ENCODE measurements around the gene BCDIN3D.
A peak's percentile ranks its signal among the peaks of the same experiment; 100 is the strongest.

Gene BCDIN3D

GRCh38 chr12:49868952-49869815, 26.3 kb upstream of the BCDIN3D start:
- TF ChIP-seq CTCF (IDR thresholded peaks at IDR 0.05; ENCODE audit: low read depth, low read length, missing control alignments): no peak
- peak; percentile 58 for DNase-seq (ENCODE audit: low read depth)
- in situ Hi-C loops (cut with HindIII; ENCODE audit: low sequenced_read_pairs): no loop called here
- no peak overlapping the region for H3K4me3 ChIP-seq (ENCODE audit: low read depth, low read length)

- no peak for TF ChIP-seq CTCF (IDR thresholded peaks at IDR 0.05; ENCODE audit: low read depth, low read length, missing control alignments)
- in situ Hi-C loops (cut with HindIII; ENCODE audit: low sequenced_read_pairs): no loop called here
- no peak overlapping the region for H3K4me3 ChIP-seq (ENCODE audit: low read depth, low read length)
- DNase-seq (ENCODE audit: low read depth): no peak
Observed at GRCh38 chr12:49868449-49868848, 25.5 kb upstream of the BCDIN3D start.

GRCh38 chr12:49867570-49868341, 24.9 kb upstream of the BCDIN3D start:
- no peak for DNase-seq (ENCODE audit: low read depth)
- no peak overlapping the region for H3K4me3 ChIP-seq (ENCODE audit: low read depth, low read length)
- no peak for TF ChIP-seq CTCF (IDR thresholded peaks at IDR 0.05; ENCODE audit: low read depth, low read length, missing control alignments)
- in situ Hi-C loops (cut with HindIII; ENCODE audit: low sequenced_read_pairs): no loop called here

- in situ Hi-C loops (cut with HindIII; ENCODE audit: low sequenced_read_pairs): no loop called here
- peak; percentile 26 for DNase-seq (ENCODE audit: low read depth)
- no peak overlapping the region for H3K4me3 ChIP-seq (ENCODE audit: low read depth, low read length)
- TF ChIP-seq CTCF (IDR thresholded peaks at IDR 0.05; ENCODE audit: low read depth, low read length, missing control alignments): peak; percentile 98
Observed at GRCh38 chr12:49866859-49867569, 24.1 kb upstream of the BCDIN3D start.

- TF ChIP-seq CTCF (IDR thresholded peaks at IDR 0.05; ENCODE audit: low read depth, low read length, missing control alignments): no peak
- in situ Hi-C loops (cut with HindIII; ENCODE audit: low sequenced_read_pairs): no loop called here
- DNase-seq (ENCODE audit: low read depth): no peak
- no peak overlapping the region for H3K4me3 ChIP-seq (ENCODE audit: low read depth, low read length)
Observed at GRCh38 chr12:49865782-49866135, 22.9 kb upstream of the BCDIN3D start.

- in situ Hi-C loops (cut with HindIII; ENCODE audit: low sequenced_read_pairs): no loop called here
- TF ChIP-seq CTCF (IDR thresholded peaks at IDR 0.05; ENCODE audit: low read depth, low read length, missing control alignments): no peak
- no peak for DNase-seq (ENCODE audit: low read depth)
- no peak overlapping the region for H3K4me3 ChIP-seq (ENCODE audit: low read depth, low read length)
Observed at GRCh38 chr12:49865109-49865781, 22.3 kb upstream of the BCDIN3D start.

Data from astrocyte of the cerebellum (primary cell).